Measurements from ENCODE around the gene NES. TPM values are rescaled to one million over a fixed set of nuclear protein-coding genes. Genes with fewer than 3 reads are reported as not detected.

NES gene
- total and polyA plus RNA-seq, 7 donors = 12.3 to 581 (median 40.5) TPM

DNA sequence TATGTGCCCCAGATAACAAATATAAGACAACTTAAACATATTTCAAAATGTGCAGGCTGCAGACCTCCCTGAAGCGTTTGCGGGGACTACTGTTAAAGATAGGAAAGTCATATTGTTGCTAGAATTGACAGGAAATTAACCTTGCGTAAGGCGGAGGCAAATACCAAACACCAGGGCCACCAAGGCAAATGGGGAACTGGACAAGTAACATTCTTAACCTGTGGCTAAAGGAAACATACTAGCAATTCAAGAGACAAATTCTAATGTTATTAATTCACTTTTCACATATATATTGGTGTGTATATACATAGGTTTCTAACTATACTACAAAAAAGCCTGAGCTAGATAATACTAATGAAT is 51.1 kb downstream of the NES start:
- Histone ChIP-seq H3K9me3 (no peaks in the 10 kb centered on the region), H3K4me3 (peak overlapping the region; percentile 60), H3K27me3 (ENCODE audit: insufficient read depth in 3 of 3, low read length in 2 of 3) (peaks cover 0 to 50% (median 16%) of the 10 kb centered on the region in 3 donors), H3K36me3 (ENCODE audit: insufficient read depth in 1 of 2, low read depth in 1 of 2) (no peaks in the 10 kb centered on the region), H3K4me1 (peaks cover 13% of the 10 kb centered on the region), H3K27ac (no peak overlapping the region)
- DNase-seq = no peak
- intact Hi-C loops (cut with DNase I) = loop anchor here (1.0 to 2.0 kb wide), 3 partner anchors 31 to 53 kb away; no protein-coding TSS in a partner anchor
- 40 to 41% (median 41%) methylated on average over 4 of the region's 4 CpGs for WGBS, 3 donors
- TF ChIP-seq, protein P1, sequence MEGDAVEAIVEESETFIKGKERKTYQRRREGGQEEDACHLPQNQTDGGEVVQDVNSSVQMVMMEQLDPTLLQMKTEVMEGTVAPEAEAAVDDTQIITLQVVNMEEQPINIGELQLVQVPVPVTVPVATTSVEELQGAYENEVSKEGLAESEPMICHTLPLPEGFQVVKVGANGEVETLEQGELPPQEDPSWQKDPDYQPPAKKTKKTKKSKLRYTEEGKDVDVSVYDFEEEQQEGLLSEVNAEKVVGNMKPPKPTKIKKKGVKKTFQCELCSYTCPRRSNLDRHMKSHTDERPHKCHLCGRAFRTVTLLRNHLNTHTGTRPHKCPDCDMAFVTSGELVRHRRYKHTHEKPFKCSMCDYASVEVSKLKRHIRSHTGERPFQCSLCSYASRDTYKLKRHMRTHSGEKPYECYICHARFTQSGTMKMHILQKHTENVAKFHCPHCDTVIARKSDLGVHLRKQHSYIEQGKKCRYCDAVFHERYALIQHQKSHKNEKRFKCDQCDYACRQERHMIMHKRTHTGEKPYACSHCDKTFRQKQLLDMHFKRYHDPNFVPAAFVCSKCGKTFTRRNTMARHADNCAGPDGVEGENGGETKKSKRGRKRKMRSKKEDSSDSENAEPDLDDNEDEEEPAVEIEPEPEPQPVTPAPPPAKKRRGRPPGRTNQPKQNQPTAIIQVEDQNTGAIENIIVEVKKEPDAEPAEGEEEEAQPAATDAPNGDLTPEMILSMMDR (IDR thresholded peaks at IDR 0.05) = no peak
- ATAC-seq = no peak

DNA sequence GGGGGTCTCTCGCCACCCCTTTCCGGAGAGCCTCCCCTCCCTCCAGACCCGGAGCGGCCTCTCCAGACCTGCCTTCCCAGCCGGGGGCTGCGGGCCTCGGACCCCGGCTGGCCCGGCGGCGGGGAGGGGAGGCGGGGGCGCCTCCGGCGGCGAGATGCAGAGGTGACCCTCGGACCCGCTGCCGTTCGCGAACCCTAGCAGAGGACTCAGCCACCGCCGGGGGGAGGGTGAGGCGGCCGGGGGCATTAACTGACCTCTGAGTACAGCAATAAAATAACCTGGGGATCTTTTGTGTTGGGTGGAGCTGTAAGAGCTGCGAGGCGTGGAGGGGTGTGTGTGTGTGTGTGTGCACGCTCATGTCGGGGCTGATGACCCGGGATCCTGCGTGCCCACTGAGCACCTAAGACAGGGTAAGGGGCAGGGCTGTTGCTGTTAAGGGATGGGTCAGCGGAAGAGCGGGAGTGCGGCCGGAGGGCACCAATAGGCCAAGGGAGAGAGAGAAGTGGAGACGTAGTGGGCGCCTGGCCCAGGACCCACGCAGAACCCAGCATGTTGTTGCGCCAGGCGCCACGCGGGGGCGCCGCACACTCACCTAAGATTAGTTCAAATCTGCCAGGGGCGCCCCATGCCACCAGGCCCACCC is 51.6 kb downstream of the NES start:
- ATAC-seq (peak; percentile 69 to 85 (median 78)), DNase-seq (peak; percentile 62 to 83)
- peaks cover 13% of the 10 kb centered on the region for H3K4me1 ChIP-seq
- intact Hi-C loops (cut with DNase I) = loop anchor here (1.0 to 2.0 kb wide), 3 partner anchors 31 to 53 kb away; no protein-coding TSS in a partner anchor
- no peak overlapping the region for H3K27ac ChIP-seq
- peaks cover 0 to 54% (median 16%) of the 10 kb centered on the region in 3 donors for H3K27me3 ChIP-seq (ENCODE audit: insufficient read depth in 3 of 3, low read length in 2 of 3)
- TF ChIP-seq, protein P1 (IDR thresholded peaks at IDR 0.05) = peak; percentile 87
- WGBS, 3 donors = 1 to 2% (median 2%) methylated on average over 31 to 45 of the region's 45 CpGs
- H3K4me3 ChIP-seq = peak overlapping the region; percentile 60
- no peaks in the 10 kb centered on the region for H3K36me3 ChIP-seq (ENCODE audit: insufficient read depth in 1 of 2, low read depth in 1 of 2)
- H3K9me3 ChIP-seq = no peaks in the 10 kb centered on the region

DNA sequence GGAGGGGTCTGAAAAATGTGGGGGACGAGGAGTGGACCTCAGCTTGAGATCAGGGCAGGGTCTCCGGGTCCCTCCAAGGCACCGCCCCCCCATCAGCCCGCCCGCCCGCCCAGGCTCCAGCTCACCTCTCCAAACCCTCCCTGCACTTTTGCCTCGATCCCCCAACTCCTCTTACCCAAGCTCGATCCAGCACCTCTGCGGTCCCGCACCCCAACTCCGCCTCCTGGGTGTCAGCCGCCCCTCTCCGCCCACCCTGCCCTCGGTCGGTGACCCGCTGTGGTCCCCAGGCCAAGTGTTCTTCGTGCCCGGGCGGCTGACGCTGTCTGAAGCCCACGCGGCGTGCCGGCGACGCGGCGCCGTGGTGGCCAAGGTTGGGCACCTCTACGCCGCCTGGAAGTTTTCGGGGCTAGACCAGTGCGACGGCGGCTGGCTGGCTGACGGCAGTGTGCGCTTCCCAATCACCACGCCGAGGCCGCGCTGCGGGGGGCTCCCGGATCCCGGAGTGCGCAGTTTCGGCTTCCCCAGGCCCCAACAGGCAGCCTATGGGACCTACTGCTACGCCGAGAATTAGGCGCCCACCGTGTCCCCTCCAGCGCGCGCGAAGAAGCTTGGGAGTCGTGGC is 52.3 kb downstream of the NES start:
- Histone ChIP-seq H3K9me3 (no peaks in the 10 kb centered on the region), H3K4me3 (peak overlapping the region; percentile 60), H3K27ac (no peak overlapping the region), H3K4me1 (peaks cover 13% of the 10 kb centered on the region), H3K27me3 (ENCODE audit: insufficient read depth in 3 of 3, low read length in 2 of 3) (peaks cover 0 to 61% (median 16%) of the 10 kb centered on the region in 3 donors), H3K36me3 (ENCODE audit: insufficient read depth in 1 of 2, low read depth in 1 of 2) (no peaks in the 10 kb centered on the region)
- no peak for DNase-seq
- TF ChIP-seq, protein P1 (IDR thresholded peaks at IDR 0.05) = peak; percentile 1
- intact Hi-C loops (cut with DNase I) = no loop called here
- 1 to 2% (median 1%) methylated on average over 48 to 55 of the region's 55 CpGs for WGBS, 3 donors
- ATAC-seq = peak; percentile 12 to 29 (median 19)

DNA sequence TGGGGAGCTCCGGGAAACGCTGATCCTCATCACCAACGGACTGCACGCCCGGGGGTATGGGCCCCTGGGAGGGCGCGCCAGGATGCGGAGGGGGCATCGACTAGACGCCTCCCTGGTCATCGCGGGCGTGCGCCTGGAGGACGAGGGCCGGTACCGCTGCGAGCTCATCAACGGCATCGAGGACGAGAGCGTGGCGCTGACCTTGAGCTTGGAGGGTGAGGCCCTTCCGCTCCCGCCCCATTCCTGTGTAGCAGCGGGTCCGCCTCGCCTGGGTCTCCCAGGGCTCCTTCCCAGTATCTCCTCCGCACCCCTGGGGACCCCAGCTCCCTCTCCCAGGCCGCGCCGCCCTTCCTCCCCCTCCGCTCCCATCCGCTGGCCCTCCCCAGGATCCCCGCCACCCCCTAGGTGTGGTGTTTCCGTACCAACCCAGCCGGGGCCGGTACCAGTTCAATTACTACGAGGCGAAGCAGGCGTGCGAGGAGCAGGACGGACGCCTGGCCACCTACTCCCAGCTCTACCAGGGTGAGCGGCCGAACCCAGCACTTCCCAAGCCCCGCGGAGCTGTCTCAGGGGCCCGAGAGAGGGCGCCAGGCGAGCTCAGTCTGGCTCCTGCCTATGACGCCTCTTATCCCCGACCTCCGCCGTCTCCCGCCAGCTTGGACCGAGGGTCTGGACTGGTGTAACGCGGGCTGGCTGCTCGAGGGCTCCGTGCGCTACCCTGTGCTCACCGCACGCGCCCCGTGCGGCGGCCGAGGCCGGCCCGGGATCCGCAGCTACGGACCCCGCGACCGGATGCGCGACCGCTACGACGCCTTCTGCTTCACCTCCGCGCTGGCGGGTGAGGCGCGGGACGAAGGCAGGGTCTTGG is 53.0 kb downstream of the NES start:
- peak overlapping the region; percentile 60 for H3K4me3 ChIP-seq
- TF ChIP-seq, protein P1 (IDR thresholded peaks at IDR 0.05) = peak; percentile 22
- 1% methylated on average over 67 to 87 of the region's 87 CpGs for WGBS, 3 donors

More for the DNA sequence above, 53.0 kb downstream of the NES start:
- Histone ChIP-seq H3K27ac (no peak overlapping the region), H3K36me3 (ENCODE audit: insufficient read depth in 1 of 2, low read depth in 1 of 2) (no peaks in the 10 kb centered on the region), H3K9me3 (no peaks in the 10 kb centered on the region), H3K4me1 (peaks cover 13% of the 10 kb centered on the region), H3K27me3 (ENCODE audit: insufficient read depth in 3 of 3, low read length in 2 of 3) (peaks cover 0 to 63% (median 19%) of the 10 kb centered on the region in 3 donors)
- ATAC-seq = peak; percentile 61 to 72 (median 68)
- peak; percentile 37 to 70 for DNase-seq
- intact Hi-C loops (cut with DNase I) = no loop called here
